OCI-LY7 (cell line): ENCODE data around the gene NFAM1. TPM values are rescaled to one million over a fixed set of nuclear protein-coding genes. Genes with fewer than 3 reads are reported as not detected.

Source experiments
- BruUV-seq: library from RNA; stranded (reverse); fragments of 400-500 nt; replicated peaks from 2 replicates; lab custom pipeline; 2021; lab: Mats Ljungman, UMichigan
- CTCF ChIA-PET: fragments of 300-600 bp; sonication (Branson Sonifier 250); formaldehyde crosslinking; loops from one replicate; lab custom pipeline; 2022; ENCODE audit warnings: antibody characterized with exemption; ENCODE audit not compliant: unreplicated experiment; lab: Charles Lee
- POLR2A ChIA-PET: fragments of 300-600 bp; sonication (Branson Sonifier 250); formaldehyde crosslinking; loops from one replicate; lab custom pipeline; 2022; ENCODE audit warnings: antibody characterized with exemption; lab: Charles Lee
- DNase-seq: peaks from one replicate; pipeline ENCODE4 v3.0.0-alpha.2; 2015; ENCODE audit warnings: low spot score
- H2AFZ ChIP-seq: fragments of 200-600 bp; sonication (generic), shearing (Covaris generic); 2 replicates; pipeline ENCODE4 v1.6.1; 2014; ENCODE audit warnings: mild to moderate bottlenecking, antibody characterized with exemption, low read length, moderate library complexity
- H3K27ac ChIP-seq: fragments of 200-600 bp; sonication (generic); 2 replicates; pipeline ENCODE4 v1.5.1; 2014; ENCODE audit warnings: mixed run types, low read depth, mild to moderate bottlenecking, moderate library complexity, low read length, inconsistent platforms; ENCODE audit not compliant: poor library complexity, severe bottlenecking
- H3K36me3 ChIP-seq: fragments of 200-600 bp; sonication (generic); 2 replicates; pipeline ENCODE4 v1.6.1; 2014; ENCODE audit warnings: mild to moderate bottlenecking, antibody characterized with exemption, low read length, moderate library complexity, mixed read lengths; ENCODE audit not compliant: insufficient read depth
- H3K4me1 ChIP-seq: fragments of 200-600 bp; sonication (generic); 2 replicates; pipeline ENCODE4 v1.5.1; 2014; ENCODE audit warnings: mild to moderate bottlenecking, low read length; ENCODE audit not compliant: insufficient read depth, poor library complexity, severe bottlenecking
- H3K4me2 ChIP-seq: fragments of 200-600 bp; sonication (generic); 2 replicates; pipeline ENCODE4 v1.6.1; 2014; ENCODE audit warnings: mild to moderate bottlenecking, low read length
- H3K4me3 ChIP-seq: fragments of 200-600 bp; sonication (generic); 2 replicates; pipeline ENCODE4 v1.5.1; 2014; ENCODE audit warnings: mild to moderate bottlenecking, low read depth, low read length; ENCODE audit not compliant: poor library complexity, severe bottlenecking
- H3K79me2 ChIP-seq: fragments of 200-600 bp; sonication (generic); 2 replicates; pipeline ENCODE4 v1.6.1; 2016; ENCODE audit warnings: low read depth, mild to moderate bottlenecking, low read length, moderate library complexity, mixed read lengths; ENCODE audit not compliant: insufficient read depth
- H3K9me2 ChIP-seq: fragments of 200-600 bp; sonication (generic); 2 replicates; pipeline ENCODE4 v1.6.1; 2016; ENCODE audit warnings: mild to moderate bottlenecking, low read length, mixed read lengths; ENCODE audit not compliant: insufficient read depth
- H3K9me3 ChIP-seq: fragments of 200-600 bp; sonication (generic); 2 replicates; pipeline ENCODE4 v1.6.1; 2014; ENCODE audit warnings: mild to moderate bottlenecking, mixed run types, low read length, mixed read lengths
- H4K20me1 ChIP-seq: fragments of 200-600 bp; sonication (generic); 2 replicates; pipeline ENCODE4 v1.6.1; 2014; ENCODE audit warnings: mild to moderate bottlenecking, antibody characterized with exemption, low read length, moderate library complexity, mixed read lengths; ENCODE audit not compliant: insufficient read depth
- EZH2phosphoT487 ChIP-seq: fragments of 200-600 bp; sonication (generic); IDR thresholded peaks from 2 replicates; pipeline ENCODE4 v1.6.1; 2018; ENCODE audit warnings: low read depth, borderline replicate concordance, mild to moderate bottlenecking, mixed run types, antibody characterized with exemption, low read length, moderate library complexity, mixed read lengths
- intact Hi-C: fragments of 100-400 bp; cut with micrococcal nuclease; formaldehyde crosslinking; loops from one replicate; pipeline ENCODE4 v1.10.0; 2022; ENCODE audit not compliant: unreplicated experiment
- total RNA-seq, 2 experiments: library from RNA; depleted of rRNA in 1 of 2; stranded (reverse); fragments of >200 nt in 1 of 2; shearing (Covaris generic) in 1 of 2; gene quantifications; 2 replicates each; pipeline ENCODE4 v1.2.3, GENCODE V29; 2014 to 2022
- TF ChIP-seq, protein P1 (sequence below): fragments of 200-600 bp; sonication (generic); conservative IDR thresholded peaks from 2 replicates; pipeline ENCODE4 v1.5.1; 2014; ENCODE audit warnings: mild to moderate bottlenecking, antibody characterized with exemption, low read length, moderate library complexity, mixed read lengths

NFAM1 gene
- total RNA-seq, 2 experiments from 2014 or later, result 0.16 to 0.88 TPM

DNA sequence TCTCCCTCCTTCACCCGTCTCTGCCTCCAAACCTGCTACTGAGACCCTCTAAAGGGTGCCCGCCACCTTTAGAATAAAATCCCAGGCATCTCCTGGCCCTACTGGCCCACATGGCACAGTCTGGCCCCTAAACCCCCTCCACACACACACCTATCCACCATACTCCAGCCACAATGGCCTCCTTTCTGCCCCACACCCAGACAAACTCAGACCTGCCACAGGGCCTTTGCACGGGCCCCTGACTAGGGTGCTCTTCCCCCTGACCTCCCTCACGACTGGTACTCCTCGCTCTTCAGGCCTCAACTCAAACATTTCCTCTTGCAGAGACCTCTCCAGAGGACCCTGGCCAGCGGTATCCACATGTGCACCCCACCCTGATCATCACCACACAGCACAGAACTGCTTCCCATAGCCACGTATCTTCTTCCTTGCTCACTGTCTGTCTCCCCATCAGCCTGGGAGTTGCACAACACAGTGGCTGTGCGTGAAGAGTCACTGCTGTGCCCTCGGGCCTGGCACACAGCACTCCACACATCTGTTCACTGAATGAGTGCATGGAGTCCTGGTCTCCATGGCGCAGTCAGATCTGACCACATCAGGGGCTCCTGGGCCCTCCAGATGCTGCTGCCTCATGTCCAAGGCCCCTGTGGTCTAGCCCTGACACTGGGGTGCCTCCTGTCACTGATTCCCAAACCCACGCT, 95.5 kb downstream of the NFAM1 start:
- no peaks in the 10 kb centered on the region for H4K20me1 ChIP-seq

DNA sequence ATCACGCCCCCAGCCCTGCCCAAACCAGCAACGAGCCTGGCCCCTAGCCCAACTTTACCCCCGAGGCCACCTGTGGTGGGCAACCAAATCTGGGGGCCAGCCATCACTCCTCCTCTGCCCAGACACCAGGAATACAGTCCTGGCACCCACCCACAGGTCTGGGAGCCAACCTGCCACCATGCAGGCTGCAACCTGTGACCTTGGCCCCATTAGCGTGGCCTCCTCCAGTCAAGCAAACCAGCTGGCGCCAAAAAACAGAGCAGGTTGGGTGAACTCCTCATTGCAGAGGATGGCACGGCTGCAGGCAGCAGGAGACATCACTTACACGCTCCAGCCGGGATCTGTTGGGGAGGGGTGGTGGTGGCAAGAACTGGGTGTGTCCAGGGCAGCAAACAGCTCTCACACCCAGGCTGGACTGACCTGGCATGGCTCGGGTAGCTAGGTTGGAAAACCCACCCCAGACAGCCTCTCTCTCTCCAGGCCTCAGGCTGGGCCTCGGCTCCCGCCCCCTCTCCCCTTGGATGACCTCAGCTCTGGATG, 96.3 kb downstream of the NFAM1 start:
- CTCF ChIA-PET, result no interaction called here
- no peaks in the 10 kb centered on the region for H3K9me2 ChIP-seq
- no peak for TF ChIP-seq EZH2phosphoT487
- TF ChIP-seq, protein P1, sequence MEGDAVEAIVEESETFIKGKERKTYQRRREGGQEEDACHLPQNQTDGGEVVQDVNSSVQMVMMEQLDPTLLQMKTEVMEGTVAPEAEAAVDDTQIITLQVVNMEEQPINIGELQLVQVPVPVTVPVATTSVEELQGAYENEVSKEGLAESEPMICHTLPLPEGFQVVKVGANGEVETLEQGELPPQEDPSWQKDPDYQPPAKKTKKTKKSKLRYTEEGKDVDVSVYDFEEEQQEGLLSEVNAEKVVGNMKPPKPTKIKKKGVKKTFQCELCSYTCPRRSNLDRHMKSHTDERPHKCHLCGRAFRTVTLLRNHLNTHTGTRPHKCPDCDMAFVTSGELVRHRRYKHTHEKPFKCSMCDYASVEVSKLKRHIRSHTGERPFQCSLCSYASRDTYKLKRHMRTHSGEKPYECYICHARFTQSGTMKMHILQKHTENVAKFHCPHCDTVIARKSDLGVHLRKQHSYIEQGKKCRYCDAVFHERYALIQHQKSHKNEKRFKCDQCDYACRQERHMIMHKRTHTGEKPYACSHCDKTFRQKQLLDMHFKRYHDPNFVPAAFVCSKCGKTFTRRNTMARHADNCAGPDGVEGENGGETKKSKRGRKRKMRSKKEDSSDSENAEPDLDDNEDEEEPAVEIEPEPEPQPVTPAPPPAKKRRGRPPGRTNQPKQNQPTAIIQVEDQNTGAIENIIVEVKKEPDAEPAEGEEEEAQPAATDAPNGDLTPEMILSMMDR, result no peak
- H3K79me2 ChIP-seq, result no peaks in the 10 kb centered on the region
- H3K4me2 ChIP-seq, result no peak overlapping the region
- H3K36me3 ChIP-seq, result no peaks in the 10 kb centered on the region
- no peak for DNase-seq
- no peak overlapping the region for H3K27ac ChIP-seq
- H4K20me1 ChIP-seq, result no peaks in the 10 kb centered on the region
- H3K4me1 ChIP-seq, result peaks cover under 1% of the 10 kb centered on the region
- H3K9me3 ChIP-seq, result no peaks in the 10 kb centered on the region
- no peak overlapping the region for H2AFZ ChIP-seq
- intact Hi-C loops, result no loop called here
- BruUV-seq, result no TSS peak
- no peak overlapping the region for H3K4me3 ChIP-seq
- POLR2A ChIA-PET, result no interaction called here

More for the DNA sequence above, 95.5 kb downstream of the NFAM1 start:
- TF ChIP-seq, protein P1, result no peak
- TF ChIP-seq EZH2phosphoT487, result no peak
- ChIA-PET CTCF (no interaction called here), POLR2A (no interaction called here)
- Histone ChIP-seq H3K4me2 (no peak overlapping the region), H2AFZ (no peak overlapping the region), H3K79me2 (no peaks in the 10 kb centered on the region), H3K36me3 (no peaks in the 10 kb centered on the region), H3K4me1 (no peaks in the 10 kb centered on the region), H3K9me2 (no peaks in the 10 kb centered on the region), H3K27ac (no peak overlapping the region), H3K4me3 (no peak overlapping the region), H3K9me3 (no peaks in the 10 kb centered on the region)
- intact Hi-C loops, result no loop called here
- DNase-seq, result no peak
- BruUV-seq, result no TSS peak

DNA sequence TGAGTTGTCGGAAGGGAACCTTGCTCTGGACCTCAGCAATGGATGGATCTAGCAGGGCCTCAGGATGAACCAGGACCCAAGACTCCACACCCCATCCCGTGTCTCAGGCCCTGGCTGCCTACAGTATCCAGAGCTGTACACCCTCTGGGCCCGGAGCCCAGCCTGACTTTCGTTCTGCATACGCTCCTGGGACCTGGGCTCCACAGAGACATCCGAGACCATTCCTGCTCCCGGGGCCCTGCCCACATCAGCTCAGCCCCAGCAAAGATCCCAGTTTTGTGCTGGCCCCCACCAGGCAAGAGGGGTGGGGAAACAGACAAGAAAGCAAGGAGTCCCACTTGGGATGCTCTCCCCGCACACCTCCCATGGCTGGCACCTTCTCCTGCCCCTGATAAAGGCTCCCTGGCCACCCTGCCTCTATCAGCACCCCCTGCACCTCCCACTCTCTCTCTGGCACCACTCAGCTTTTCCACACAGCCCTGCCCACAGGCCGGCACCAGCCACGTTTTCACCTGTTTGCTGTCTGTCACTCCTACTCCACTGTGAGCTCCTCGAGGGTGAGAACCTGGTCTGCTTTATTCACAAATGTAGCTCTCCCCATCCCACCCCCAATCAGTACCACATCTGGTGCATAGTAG, 97.2 kb downstream of the NFAM1 start:
- H3K36me3 ChIP-seq, result no peaks in the 10 kb centered on the region
- intact Hi-C loops, result no loop called here
- no peaks in the 10 kb centered on the region for H3K9me3 ChIP-seq
- BruUV-seq, result no TSS peak
- no peak overlapping the region for H3K4me2 ChIP-seq
- H3K27ac ChIP-seq, result no peak overlapping the region
- no peaks in the 10 kb centered on the region for H4K20me1 ChIP-seq
- POLR2A ChIA-PET, result no interaction called here
- H3K4me1 ChIP-seq, result peaks cover 5% of the 10 kb centered on the region
- no peaks in the 10 kb centered on the region for H3K9me2 ChIP-seq
- CTCF ChIA-PET, result no interaction called here
- no peak overlapping the region for H3K4me3 ChIP-seq
- no peak overlapping the region for H2AFZ ChIP-seq
- TF ChIP-seq, protein P1, result no peak
- no peak for TF ChIP-seq EZH2phosphoT487
- no peak for DNase-seq
- no peaks in the 10 kb centered on the region for H3K79me2 ChIP-seq
